CD4-positive, alpha-beta T cell treated with Interleukin-4 for 4 hours (primary cell): ENCODE measurements around the gene SLC26A11.
A peak's percentile ranks its signal among the peaks of the same experiment; 100 is the strongest.

Source experiments
- DNase-seq: peaks from one replicate; pipeline ENCODE4 v3.0.0-alpha.2; 2020

Gene SLC26A11

GRCh38 chr17:80220054-80220735 lies at the start of gene SLC26A11, which contains the start of gene SGSH:
Gene SLC26A11, plus strand, starts transcription at chr17:80220427. Its CDS starts 1,134 bp downstream, at chr17:80221561.
Gene SGSH, minus strand, starts transcription at chr17:80220333. Its CDS starts 20 bp downstream, at chr17:80220313.
- DNase-seq, result peak; percentile 43

GRCh38 chr17:80171681-80172080 lies 48.5 kb upstream of the SLC26A11 start:
- DNase-seq, result no peak

DNA sequence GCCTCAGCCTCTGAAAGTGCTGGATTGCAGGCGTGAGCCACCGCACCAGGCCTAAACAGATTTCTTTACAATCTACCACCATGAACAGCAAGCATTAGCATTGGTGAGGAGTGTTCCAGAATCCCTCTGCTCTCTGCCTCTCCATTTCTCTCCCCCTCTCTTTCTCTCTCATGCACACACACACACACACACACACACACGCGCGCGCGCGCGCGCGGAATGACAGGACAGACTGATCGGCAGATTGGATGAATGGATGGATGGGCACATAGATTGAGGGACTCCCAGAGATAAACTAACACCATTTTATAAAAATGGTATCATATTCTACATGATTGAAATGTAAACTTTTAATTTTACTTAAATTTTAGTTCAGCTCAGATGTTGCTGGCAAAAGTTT lies 47.1 kb upstream of the SLC26A11 start:
- no peak for DNase-seq

- DNase-seq, result no peak
Observed at GRCh38 chr17:80173916-80174315, 46.3 kb upstream of the SLC26A11 start.

DNA sequence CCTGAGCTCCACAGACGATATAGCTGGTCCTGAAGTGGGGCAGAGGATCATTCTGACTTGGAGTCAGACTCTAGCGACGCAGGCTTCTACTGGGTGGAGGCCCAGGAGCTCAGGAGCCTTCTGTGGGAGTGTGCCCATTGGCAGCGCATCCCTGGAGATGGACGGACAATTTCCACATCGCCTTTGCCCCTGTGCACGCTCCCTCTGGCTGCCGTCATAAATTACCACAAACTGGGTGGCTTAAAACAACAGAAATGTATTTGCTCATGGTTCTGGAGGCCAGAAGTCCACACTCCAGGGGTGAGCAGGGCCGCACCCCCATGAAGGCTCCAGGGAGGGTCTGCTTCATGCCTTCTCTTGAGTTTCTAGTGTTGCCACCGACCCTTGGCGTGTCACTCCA lies 43.5 kb upstream of the SLC26A11 start:
- no peak for DNase-seq

- DNase-seq, result no peak
Observed at GRCh38 chr17:80177986-80178595, 42.1 kb upstream of the SLC26A11 start.

DNA sequence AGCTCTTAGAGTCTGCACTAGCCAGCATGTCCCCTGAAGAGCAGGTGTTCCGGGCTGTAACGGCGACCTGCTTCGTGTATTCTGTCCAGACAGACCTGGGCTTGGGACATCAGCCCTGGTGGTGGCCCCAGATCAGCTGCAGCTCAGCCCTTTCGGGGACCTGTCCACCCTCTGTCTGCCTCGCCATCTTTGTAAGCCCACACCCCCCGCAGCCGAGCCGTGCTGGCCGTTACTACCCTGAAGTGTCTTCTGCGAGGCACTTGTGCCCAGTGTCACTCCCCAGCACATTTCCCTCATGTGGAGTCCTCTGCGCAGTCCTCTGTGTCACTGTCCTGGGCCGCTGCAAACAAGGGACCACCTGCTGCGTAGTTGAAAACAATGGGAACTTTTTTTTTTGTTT lies 40.0 kb upstream of the SLC26A11 start:
- DNase-seq, result no peak

- no peak for DNase-seq
Observed at GRCh38 chr17:80181431-80181830, 38.8 kb upstream of the SLC26A11 start.

DNA sequence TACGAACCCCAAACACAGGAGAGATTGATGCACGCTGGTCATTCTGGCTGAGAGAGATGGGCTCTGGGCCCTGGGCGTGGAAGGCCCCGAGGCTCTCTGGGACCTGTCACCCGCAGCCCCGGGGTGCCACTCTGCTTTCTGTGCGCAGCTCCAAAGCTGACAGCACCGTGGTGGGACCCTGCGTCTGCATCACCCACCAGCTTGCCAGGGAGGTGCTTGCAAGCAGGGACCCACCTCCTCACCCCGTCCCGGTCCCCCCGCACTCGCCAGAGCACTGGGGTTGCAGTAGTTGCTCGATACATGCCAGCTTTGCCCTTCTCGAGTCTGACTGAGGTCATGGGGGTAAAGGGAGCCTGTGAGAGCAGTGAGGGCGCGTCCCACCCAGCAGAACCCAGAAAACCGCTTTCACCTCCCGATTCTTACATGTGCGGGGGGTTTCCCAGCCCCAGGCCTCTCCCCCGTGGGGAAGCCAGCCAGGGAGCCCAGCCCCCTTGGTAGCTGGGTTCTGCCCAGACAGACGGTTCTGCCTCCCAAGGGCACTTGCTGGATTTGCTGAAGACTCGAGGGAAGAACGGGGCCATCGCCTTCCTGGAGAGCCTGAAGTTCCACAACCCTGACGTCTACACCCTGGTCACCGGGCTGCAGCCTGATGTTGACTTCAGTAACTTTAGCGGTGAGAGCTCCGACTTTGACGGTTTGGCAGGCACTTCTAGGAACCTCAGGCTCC lies 37.9 kb upstream of the SLC26A11 start:
- no peak for DNase-seq

- DNase-seq, result no peak
Observed at GRCh38 chr17:80182845-80183223, 37.4 kb upstream of the SLC26A11 start.

GRCh38 chr17:80183581-80184422 lies 36.4 kb upstream of the SLC26A11 start:
- no peak for DNase-seq

DNA sequence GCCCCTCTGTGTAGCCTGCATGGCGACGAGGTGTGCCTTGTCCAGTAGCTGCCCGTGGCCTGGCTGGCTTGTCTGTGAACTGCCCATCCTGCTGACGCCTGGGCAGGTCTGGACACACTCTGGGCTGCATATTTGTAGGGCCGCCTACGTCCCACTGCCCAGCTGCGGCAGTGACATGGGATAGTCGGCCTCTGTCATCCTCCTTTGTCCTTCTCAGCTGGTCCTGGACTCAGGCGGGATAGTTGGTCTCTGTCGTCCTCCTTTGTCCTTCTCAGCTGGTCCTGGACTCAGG lies 35.9 kb upstream of the SLC26A11 start:
- no peak for DNase-seq

- DNase-seq, result no peak
Observed at GRCh38 chr17:80185968-80186367, 34.3 kb upstream of the SLC26A11 start.

- no peak for DNase-seq
Observed at GRCh38 chr17:80187090-80187489, 33.1 kb upstream of the SLC26A11 start.

DNA sequence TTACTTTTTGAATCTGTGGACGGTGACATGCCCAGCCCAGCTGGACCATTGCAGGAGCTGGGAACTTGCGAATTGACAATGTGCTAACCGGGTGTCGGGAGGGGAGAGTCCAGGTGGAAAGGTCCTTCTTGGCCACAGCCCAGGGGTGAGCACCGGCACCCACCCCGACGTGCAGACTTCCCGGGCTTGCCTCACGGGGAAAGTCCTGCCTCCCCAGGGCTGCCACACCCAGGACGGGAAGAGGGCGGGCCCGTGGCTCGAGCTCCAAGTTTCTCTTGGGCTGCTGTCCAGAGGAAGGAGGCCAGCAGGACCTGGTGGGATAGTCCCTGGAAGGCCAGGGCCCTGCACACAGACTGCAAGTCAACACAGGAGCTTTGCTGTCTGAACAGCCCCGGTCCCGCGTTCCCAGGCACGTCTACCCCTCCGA lies 32.7 kb upstream of the SLC26A11 start:
- no peak for DNase-seq

- DNase-seq, result no peak
Observed at GRCh38 chr17:80189611-80190010, 30.6 kb upstream of the SLC26A11 start.

DNA sequence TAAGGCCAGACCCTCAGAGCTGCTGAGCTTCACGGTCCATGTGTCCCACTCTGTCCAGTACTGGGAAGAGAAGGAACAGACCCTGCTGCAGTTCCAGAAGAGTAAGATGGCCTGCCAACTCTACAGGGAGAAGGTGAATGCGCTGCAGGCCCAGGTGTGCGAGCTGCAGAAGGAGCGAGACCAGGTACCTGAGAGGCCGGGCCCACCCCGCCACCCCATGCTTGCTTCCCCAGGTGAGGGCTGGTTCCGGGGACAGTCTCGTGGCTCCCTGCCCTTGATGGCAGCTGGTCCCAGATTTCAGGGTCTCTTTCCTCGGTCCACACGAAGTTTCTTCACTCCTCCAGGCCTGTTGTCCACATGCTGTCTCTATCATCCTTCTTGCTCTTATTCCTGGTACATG lies 29.5 kb upstream of the SLC26A11 start:
- no peak for DNase-seq

- no peak for DNase-seq
Observed at GRCh38 chr17:80191192-80191591, 29.0 kb upstream of the SLC26A11 start.

- no peak for DNase-seq
Observed at GRCh38 chr17:80191865-80192661, 28.2 kb upstream of the SLC26A11 start.

DNA sequence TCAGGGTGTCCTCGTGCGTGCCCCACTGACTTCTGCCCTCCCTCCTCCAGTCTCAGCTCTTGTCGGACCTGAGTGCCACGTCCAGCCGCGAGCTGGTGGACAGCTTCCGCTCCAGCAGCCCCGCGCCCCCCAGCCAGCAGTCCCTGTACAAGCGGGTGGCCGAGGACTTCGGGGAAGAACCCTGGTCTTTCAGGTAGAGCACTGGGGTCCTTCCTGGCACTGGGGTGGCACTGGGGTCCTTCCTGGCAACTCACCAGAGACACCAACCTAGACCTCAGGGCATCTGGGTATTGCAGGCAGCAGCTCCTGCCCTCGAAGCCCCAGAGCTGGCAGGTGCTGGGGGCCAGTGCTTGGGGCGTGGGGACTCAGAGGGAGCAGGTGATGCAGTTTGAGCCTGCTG lies 25.1 kb upstream of the SLC26A11 start:
- DNase-seq, result no peak

DNA sequence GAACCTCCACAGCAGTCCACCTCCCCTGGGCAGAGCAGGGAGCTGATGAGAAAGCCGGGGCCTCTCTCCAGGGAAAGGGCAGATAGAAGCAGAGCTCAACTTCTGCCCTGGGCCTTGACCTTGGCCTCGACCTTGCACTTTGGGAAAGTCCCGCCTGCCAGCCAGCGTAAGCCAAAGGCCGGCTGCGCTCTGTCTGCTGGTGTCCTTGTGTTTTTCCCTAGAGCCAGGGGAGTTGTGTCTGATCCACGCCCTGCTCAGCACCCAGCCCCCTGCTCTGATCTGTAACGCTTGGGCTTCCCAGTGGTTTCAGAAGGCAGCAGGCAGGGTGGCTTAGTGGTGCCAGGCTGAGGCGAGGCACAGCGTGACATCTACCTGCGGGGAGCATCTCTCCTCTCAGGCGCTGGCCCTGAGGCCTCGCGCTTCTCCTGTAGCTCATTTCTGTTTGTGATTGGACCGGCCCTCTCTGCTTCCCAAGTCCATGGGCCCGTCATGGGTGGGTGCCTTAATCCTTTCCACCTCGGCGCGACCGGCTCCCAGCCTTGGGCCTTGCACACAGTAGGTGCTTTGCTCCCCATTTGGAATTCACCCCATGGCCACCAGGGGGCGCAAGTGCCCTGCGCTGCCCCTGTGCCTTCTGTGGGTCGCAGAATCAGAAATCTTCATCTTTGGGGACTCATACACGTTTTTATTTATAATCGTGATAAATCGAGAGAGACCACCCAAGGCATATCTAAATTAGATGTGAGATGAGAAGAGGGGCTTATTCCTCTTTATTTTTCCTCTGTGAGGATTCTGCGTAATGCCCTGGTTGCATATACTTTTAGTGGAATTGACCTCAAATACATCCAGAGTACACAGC lies 24.3 kb upstream of the SLC26A11 start:
- peak; percentile 49 for DNase-seq
